H1 (cell line): Measurements from ENCODE around the gene AKT1. TPM values are rescaled to one million over a fixed set of nuclear protein-coding genes. Genes with fewer than 3 reads are reported as not detected.

Source experiments
- CTCF ChIA-PET: fragments of 300-600 bp; sonication (Branson Sonifier 250); formaldehyde crosslinking; loops from one replicate; lab custom pipeline; 2021; ENCODE audit not compliant: partially characterized antibody; lab: Charles Lee
- POLR2A ChIA-PET: fragments of 300-600 bp; sonication (Branson Sonifier 250); formaldehyde crosslinking; loops from one replicate; lab custom pipeline; 2021; ENCODE audit warnings: inconsistent platforms; ENCODE audit not compliant: partially characterized antibody; lab: Charles Lee
- DNase-seq, 2 experiments: peaks; one replicate each; pipeline versions ENCODE4 v3.0.0 to v3.0.0-alpha.2; 2010 to 2022; ENCODE audit warnings: low spot score in 2 of 2, low read depth in 1 of 2, mixed read lengths in 1 of 2
- FAIRE-seq: peaks from 2 replicates; lab custom pipeline; 2011; peaks lifted over from hg19 to GRCh38; lab: Jason Lieb, UNC
- H2AFZ ChIP-seq: 2 replicates; pipeline ENCODE4 v1.8.1; 2012; ENCODE audit warnings: low read length, inconsistent platforms
- H2AK5ac ChIP-seq: 2 replicates; pipeline ENCODE4 v1.6.1; 2013; ENCODE audit warnings: low read depth, low read length
- H2BK120ac ChIP-seq: replicated peaks from 2 replicates; pipeline ENCODE3; 2013; ENCODE audit warnings: low read depth, low read length, inconsistent platforms
- H2BK12ac ChIP-seq: 2 replicates; pipeline ENCODE4 v1.6.1; 2013; ENCODE audit warnings: low read depth, low read length
- H2BK15ac ChIP-seq: 2 replicates; pipeline ENCODE4 v1.6.1; 2013; ENCODE audit warnings: low read length
- H2BK20ac ChIP-seq: 2 replicates; pipeline ENCODE4 v1.6.1; 2013; ENCODE audit warnings: low read length
- H2BK5ac ChIP-seq: 2 replicates; pipeline ENCODE4 v1.6.1; 2013; ENCODE audit warnings: low read depth, low read length
- H3K14ac ChIP-seq: 2 replicates; pipeline ENCODE4 v1.6.1; 2013; ENCODE audit warnings: inconsistent platforms; ENCODE audit not compliant: insufficient read length
- H3K18ac ChIP-seq: 2 replicates; pipeline ENCODE4 v1.6.1; 2013; ENCODE audit warnings: low read length; ENCODE audit errors: extremely low read depth
- H3K23ac ChIP-seq: 2 replicates; pipeline ENCODE4 v1.6.1; 2013; ENCODE audit warnings: inconsistent platforms; ENCODE audit not compliant: insufficient read length
- H3K23me2 ChIP-seq: 2 replicates; pipeline ENCODE4 v1.6.1; 2013; ENCODE audit warnings: low read depth, low read length
- H3K27ac ChIP-seq: 2 replicates; pipeline ENCODE4 v1.6.1; 2011; ENCODE audit warnings: low read depth, low read length, inconsistent platforms
- H3K27me3 ChIP-seq, 4 experiments: replicated peaks in 1 of 4; 1 replicate in 1 of 4; 2 replicates in 3 of 4; pipeline versions ENCODE4 v1.6.1 to v1.8.1; 2011 to 2013; ENCODE audit warnings: low read length in 3 of 4, mild to moderate bottlenecking in 3 of 4, inconsistent platforms in 2 of 4, mixed read lengths in 2 of 4, moderate library complexity in 1 of 4; ENCODE audit not compliant: control insufficient read depth in 3 of 4, insufficient read depth in 3 of 4; ENCODE audit errors: extremely low read depth in 1 of 4
- H3K36me3 ChIP-seq, 4 experiments: 2 replicates each; pipeline versions ENCODE4 v1.6.1 to v1.8.1; 2011 to 2013; ENCODE audit warnings: mild to moderate bottlenecking in 4 of 4, low read length in 3 of 4, moderate library complexity in 2 of 4, control low read depth in 1 of 4, inconsistent platforms in 1 of 4; ENCODE audit not compliant: insufficient read depth in 4 of 4, control insufficient read depth in 2 of 4
- H3K4ac ChIP-seq: replicated peaks from 2 replicates; pipeline ENCODE3; 2013; ENCODE audit warnings: low read length, low read depth, mixed read lengths, inconsistent platforms; ENCODE audit not compliant: insufficient read length
- H3K4me1 ChIP-seq, 4 experiments: replicated peaks in 1 of 4; 1 replicate in 1 of 4; 2 replicates in 3 of 4; pipeline versions ENCODE4 v1.6.1 to v1.8.1; 2011 to 2013; ENCODE audit warnings: low read length in 3 of 4, inconsistent platforms in 2 of 4, mixed read lengths in 1 of 4; ENCODE audit not compliant: insufficient read depth in 4 of 4, control insufficient read depth in 3 of 4
- H3K4me2 ChIP-seq, 2 experiments: 2 replicates each; pipeline versions ENCODE4 v1.6.1 to v1.8.1; 2011 to 2013; ENCODE audit warnings: low read depth in 2 of 2, low read length in 2 of 2, control low read depth in 1 of 2, inconsistent platforms in 1 of 2, mild to moderate bottlenecking in 1 of 2; ENCODE audit not compliant: insufficient read depth in 1 of 2
- H3K4me3 ChIP-seq, 4 experiments: fragments of 200-600, 300-600 bp in 1 of 4; sonication (generic), shearing (Covaris generic), sonication (Bioruptor Twin) in 1 of 4; 2 replicates each; pipeline versions ENCODE4 v1.5.1 to v1.8.1; 2011 to 2016; ENCODE audit warnings: low read length in 4 of 4, low read depth in 3 of 4, control low read depth in 2 of 4, inconsistent platforms in 2 of 4, mild to moderate bottlenecking in 2 of 4, mixed read lengths in 1 of 4, moderate library complexity in 1 of 4; ENCODE audit not compliant: insufficient read depth in 2 of 4; ENCODE audit errors: extremely low read depth in 1 of 4
- H3K56ac ChIP-seq: replicated peaks from 2 replicates; pipeline ENCODE3; 2013; ENCODE audit warnings: low read depth, mild to moderate bottlenecking, mixed read lengths, low read length, inconsistent platforms; ENCODE audit not compliant: insufficient read length
- H3K79me1 ChIP-seq: 2 replicates; pipeline ENCODE4 v1.6.1; 2013; ENCODE audit warnings: low read depth, low read length, control low read depth
- H3K79me2 ChIP-seq, 2 experiments: 2 replicates each; pipeline versions ENCODE4 v1.6.1 to v1.8.1; 2012 to 2013; ENCODE audit warnings: low read length in 2 of 2, mild to moderate bottlenecking in 2 of 2, inconsistent platforms in 1 of 2; ENCODE audit not compliant: insufficient read depth in 2 of 2, control insufficient read depth in 1 of 2
- H3K9ac ChIP-seq, 4 experiments: replicated peaks in 1 of 4; 1 replicate in 1 of 4; 2 replicates in 3 of 4; pipeline versions ENCODE4 v1.6.1 to v1.8.1; 2011 to 2013; ENCODE audit warnings: low read depth in 3 of 4, low read length in 3 of 4, control low read depth in 2 of 4, mild to moderate bottlenecking in 2 of 4, moderate library complexity in 2 of 4, inconsistent platforms in 1 of 4; ENCODE audit errors: extremely low read depth in 1 of 4
- H3K9me3 ChIP-seq, 2 experiments: 2 replicates each; pipeline versions ENCODE4 v1.6.1 to v1.8.1; 2012 to 2013; ENCODE audit warnings: mild to moderate bottlenecking in 2 of 2, moderate library complexity in 2 of 2, control low read depth in 1 of 2, inconsistent platforms in 1 of 2, low read depth in 1 of 2, low read length in 1 of 2, mixed read lengths in 1 of 2; ENCODE audit not compliant: insufficient read depth in 2 of 2
- H4K20me1 ChIP-seq, 2 experiments: replicated peaks in 1 of 2; 2 replicates each; pipeline versions ENCODE3 to v1.8.1; 2011 to 2013; ENCODE audit warnings: inconsistent platforms in 2 of 2, low read length in 2 of 2, mild to moderate bottlenecking in 1 of 2; ENCODE audit not compliant: insufficient read depth in 2 of 2, control insufficient read depth in 1 of 2
- H4K5ac ChIP-seq: 2 replicates; pipeline ENCODE4 v1.6.1; 2013; ENCODE audit warnings: low read length, low read depth, mixed read lengths, inconsistent platforms; ENCODE audit not compliant: insufficient read length
- H4K8ac ChIP-seq: 2 replicates; pipeline ENCODE4 v1.8.0; 2013; ENCODE audit warnings: mild to moderate bottlenecking, moderate library complexity, low read length, inconsistent platforms; ENCODE audit not compliant: insufficient read depth; ENCODE audit errors: extremely low read depth
- H4K91ac ChIP-seq: replicated peaks from 2 replicates; pipeline ENCODE3; 2013; ENCODE audit warnings: low read length, mixed read lengths, inconsistent platforms; ENCODE audit not compliant: insufficient read length
- ASH2L ChIP-seq: fragments of 200-600, 300-600 bp; sonication (generic); IDR thresholded peaks from one replicate; pipeline ENCODE4 v1.7.1; 2017; ENCODE audit warnings: low read length
- CHD1 ChIP-seq: IDR thresholded peaks from 2 replicates; pipeline ENCODE4 v1.6.1; 2012; ENCODE audit warnings: low read depth, low read length, improper control_type of control experiment
- CHD2 ChIP-seq: IDR thresholded peaks from 2 replicates; pipeline ENCODE4 v1.6.1; 2012; ENCODE audit warnings: low read length, improper control_type of control experiment
- CTBP2 ChIP-seq: IDR thresholded peaks from 2 replicates; pipeline ENCODE4 v1.7.0; 2011; ENCODE audit warnings: borderline replicate concordance, mild to moderate bottlenecking, moderate library complexity, mixed read lengths, low read length; ENCODE audit not compliant: insufficient read depth, insufficient read length
- E2F6 ChIP-seq: IDR thresholded peaks from 2 replicates; pipeline ENCODE4 v1.6.1; 2012; ENCODE audit warnings: inconsistent platforms
- FOSL1 ChIP-seq: IDR thresholded peaks from 2 replicates; pipeline ENCODE4 v1.6.1; 2011; ENCODE audit warnings: mild to moderate bottlenecking, low read depth, low read length, moderate library complexity; ENCODE audit not compliant: insufficient read depth
- GTF2F1 ChIP-seq: IDR thresholded peaks from 2 replicates; pipeline ENCODE4 v1.6.1; 2012; ENCODE audit warnings: low read depth, low read length, improper control_type of control experiment, borderline replicate concordance
- HDAC2 ChIP-seq, 2 experiments: fragments of 300-600 bp in 1 of 2; sonication (generic) in 1 of 2; IDR thresholded peaks; 2 replicates each; pipeline ENCODE4 v1.6.1; 2011 to 2012; ENCODE audit warnings: low read depth in 2 of 2, low read length in 2 of 2, mild to moderate bottlenecking in 2 of 2, moderate library complexity in 2 of 2, borderline replicate concordance in 1 of 2, inconsistent platforms in 1 of 2
- KDM1A ChIP-seq: fragments of 200-600, 300-600 bp; sonication (generic); IDR thresholded peaks from 2 replicates; pipeline ENCODE4 v1.7.1; 2016; ENCODE audit warnings: mild to moderate bottlenecking, low read length, borderline replicate concordance
- MAFK ChIP-seq: IDR thresholded peaks from 2 replicates; pipeline ENCODE4 v1.6.1; 2012; ENCODE audit warnings: low read depth, mild to moderate bottlenecking, improper control_type of control experiment, low read length
- SP1 ChIP-seq: IDR thresholded peaks from 2 replicates; pipeline ENCODE4 v1.6.1; 2011; ENCODE audit warnings: low read depth, low read length
- TAF7 ChIP-seq: optimal IDR thresholded peaks from 2 replicates; pipeline ENCODE3; 2011; ENCODE audit warnings: low read depth, mild to moderate bottlenecking, inconsistent platforms, low read length, moderate library complexity, borderline replicate concordance
- TBP ChIP-seq: IDR thresholded peaks from 2 replicates; pipeline ENCODE4 v1.6.1; 2011; ENCODE audit warnings: low read depth, low read length, improper control_type of control experiment
- YY1 ChIP-seq: IDR thresholded peaks from 2 replicates; pipeline ENCODE4 v1.6.1; 2011; ENCODE audit warnings: low read depth, mild to moderate bottlenecking, low read length
- WGBS, 2 experiments: shearing (Covaris generic) in 1 of 2; methylation state at CpG; one replicate each; pipeline versions ENCODE4 v1.1.6 to v1.1.7; 2013 to 2015; ENCODE audit warnings: low lambda C conversion rate in 2 of 2, mixed read lengths in 2 of 2, inconsistent platforms in 1 of 2, low coverage in 1 of 2, missing lambda C conversion rate in 1 of 2; ENCODE audit not compliant: insufficient replicate concordance in 2 of 2, insufficient coverage in 1 of 2, insufficient read length in 1 of 2; ENCODE audit errors: extremely low coverage in 1 of 2, missing lambda C conversion rate in 1 of 2; 5-methylcytosine and 5-hydroxymethylcytosine counted together
- polyA plus RNA-seq, 7 experiments: library from polyadenylated mRNA; depleted of rRNA in 3 of 7; stranded (reverse) in 5 of 7; unstranded in 2 of 7; fragments of >200 nt in 5 of 7; fragments of 200-250 nt in 2 of 7; gene quantifications; 1 replicate in 5 of 7; 2 replicates in 1 of 7; 4 replicates in 1 of 7; pipeline versions ENCODE4 v1.2.1 to v1.2.3, GENCODE V29; 2011 to 2013; ENCODE audit warnings: missing spikeins in 2 of 7, mixed read lengths in 2 of 7
- total RNA-seq: library from RNA; stranded (reverse); fragmentation: NEBNext Ultra II Directional; extraction: Animal tissue kit (Norgen Biotek cat#: 25700); gene quantifications from 2 replicates; pipeline ENCODE4 v1.2.1, GENCODE V29; 2021

Gene AKT1
- total and polyA plus RNA-seq, 2 of the 8 experiments (the other 6 are each of a cell fraction or from before 2014, with no cell fraction given), result 68.1 to 71.5 TPM

GRCh38 chr14:104729835-104730181 is 65.7 kb downstream of the AKT1 start:
- Histone ChIP-seq H3K23ac (no peak overlapping the region), H3K4me1 (peaks cover 0 to 7% (median 6%) of the 10 kb centered on the region in 4 experiments; a peak in 6 of 7 replicates), H3K27me3 (peaks cover 0 to 5% (median 2%) of the 10 kb centered on the region in 4 experiments; a peak in 1 of 7 replicates), H2BK120ac (no peak overlapping the region), H2BK20ac (no peak overlapping the region), H3K56ac (no peak overlapping the region), H2BK5ac (no peak overlapping the region), H4K5ac (no peak overlapping the region), H2AFZ (no peak overlapping the region), H3K14ac (no peak overlapping the region), H3K4ac (no peak overlapping the region), H2BK12ac (no peak overlapping the region), H4K8ac (no peak overlapping the region), H2BK15ac (no peak overlapping the region), H3K9ac (no peak overlapping the region), H3K23me2 (peaks cover 1% of the 10 kb centered on the region; the same call in 1 of the 2 replicates), H3K4me2 (no peak overlapping the region), H4K20me1 (peaks cover 0 to 7% of the 10 kb centered on the region in 2 experiments), H3K9me3 (no peaks in the 10 kb centered on the region), H3K79me2 (no peaks in the 10 kb centered on the region), H3K79me1 (no peaks in the 10 kb centered on the region), H3K18ac (no peak overlapping the region), H3K4me3 (no peak overlapping the region), H3K36me3 (no peaks in the 10 kb centered on the region), H4K91ac (no peak overlapping the region), H3K27ac (no peak overlapping the region), H2AK5ac (no peak overlapping the region)
- DNase-seq (no peak), FAIRE-seq (no peak)
- WGBS, 2 experiments, result 89% methylated on average over 6 of the region's 16 CpGs; no CpG with 5 or more reads in 1 of the 2 experiments
- POLR2A ChIA-PET, result interaction anchor here (0.7 to 1.2 kb wide), 2 partner anchors 24 to 53 kb away, joined by 3 read pairs; no protein-coding TSS in a partner anchor
- CTCF ChIA-PET, result interaction anchor here (0.6 to 2.1 kb wide), 6 partner anchors 11 to 71 kb away, joined by 3 to 8 read pairs (median 6); no protein-coding TSS in a partner anchor
- TF ChIP-seq SP1 (no peak), YY1 (no peak), KDM1A (no peak), MAFK (no peak), ASH2L (no peak), TAF7 (no peak), CHD2 (no peak), TBP (no peak), HDAC2 (IDR thresholded peaks at IDR 0.05; ENCODE audit: borderline replicate concordance in 1 of 2, low read depth in 2 of 2, low read length in 2 of 2) (no peak), CTBP2 (no peak), CHD1 (no peak), FOSL1 (no peak), GTF2F1 (no peak), E2F6 (no peak)
